GM18858 (cell line): ENCODE measurements around the gene CYP2A6.
"Not testable (repeated sequence)": the region's sequence is repeated elsewhere in the genome, so short reads cannot be mapped to it uniquely, and the experiment has no call there.

Source experiments
- ATAC-seq: cut with Tn5 transposase; IDR thresholded peaks from one replicate; pipeline ENCODE4 v1.9.1; 2021; ENCODE audit not compliant: unreplicated experiment

Gene CYP2A6

GRCh38 chr19:40819479-40820234, 30.6 kb downstream of the CYP2A6 start:
- ATAC-seq: not testable (repeated sequence)

- ATAC-seq: not testable (repeated sequence)
Measured at GRCh38 chr19:40818480-40819399, 31.5 kb downstream of the CYP2A6 start.

DNA sequence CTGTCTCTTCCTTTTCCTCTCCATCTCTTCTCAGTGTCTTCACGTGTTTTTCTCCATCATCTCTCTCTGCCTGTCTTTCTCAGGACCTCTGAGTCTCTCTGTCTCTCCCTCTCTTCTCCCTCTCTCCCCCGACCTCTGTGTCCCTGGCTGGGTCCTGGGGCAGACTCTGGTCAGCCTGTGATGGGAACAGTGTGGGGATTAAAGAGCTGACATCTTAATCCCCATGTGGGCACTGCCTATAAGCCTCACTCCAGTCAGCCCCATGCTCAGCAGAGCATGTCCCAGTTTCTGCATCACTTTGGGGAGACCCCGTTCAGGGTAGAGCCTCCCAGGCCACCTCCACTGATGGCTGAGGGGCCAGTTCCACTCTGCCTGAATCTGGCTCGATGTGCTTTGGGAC, 35.0 kb downstream of the CYP2A6 start:
- no peak for ATAC-seq

DNA sequence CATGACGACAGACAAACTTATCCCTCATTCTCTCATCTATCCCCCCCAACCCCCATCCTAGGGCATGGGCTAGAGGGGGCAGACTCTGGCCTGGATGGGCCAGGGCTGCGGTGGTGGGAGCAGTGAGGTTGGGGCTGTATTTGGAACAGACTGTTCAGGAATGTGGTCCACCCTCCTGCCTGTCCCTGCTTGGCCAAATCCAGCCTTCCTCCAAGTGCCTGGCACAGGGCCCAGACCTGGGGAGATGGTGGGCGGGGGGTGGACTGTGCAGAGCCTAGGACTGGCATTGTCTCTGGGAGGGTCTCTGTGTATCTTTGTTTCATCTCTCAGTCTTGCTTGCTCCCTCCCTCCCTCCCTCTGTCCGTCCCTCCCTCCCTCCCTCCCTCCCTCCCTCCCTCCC, 37.1 kb downstream of the CYP2A6 start:
- ATAC-seq: no peak

DNA sequence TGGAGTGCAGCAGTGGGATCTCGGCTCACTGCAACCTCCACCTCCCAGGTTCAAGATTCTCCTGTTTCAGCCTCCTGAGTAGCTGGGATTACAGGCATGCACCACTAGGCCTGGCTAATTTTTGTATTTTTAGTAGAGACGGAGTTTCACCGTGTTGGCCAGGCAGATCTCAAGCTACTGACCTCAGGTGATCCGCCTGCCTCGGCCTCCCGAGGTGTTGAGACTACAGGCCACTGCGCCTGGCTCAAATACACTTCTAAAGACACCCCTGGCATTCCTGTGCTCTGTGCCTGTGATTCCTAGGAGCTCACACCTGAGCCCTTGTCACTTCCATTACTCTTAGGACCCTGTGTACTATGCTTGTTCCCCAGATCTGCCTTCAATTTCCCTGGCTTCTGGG, 37.7 kb downstream of the CYP2A6 start:
- not testable (repeated sequence) for ATAC-seq

DNA sequence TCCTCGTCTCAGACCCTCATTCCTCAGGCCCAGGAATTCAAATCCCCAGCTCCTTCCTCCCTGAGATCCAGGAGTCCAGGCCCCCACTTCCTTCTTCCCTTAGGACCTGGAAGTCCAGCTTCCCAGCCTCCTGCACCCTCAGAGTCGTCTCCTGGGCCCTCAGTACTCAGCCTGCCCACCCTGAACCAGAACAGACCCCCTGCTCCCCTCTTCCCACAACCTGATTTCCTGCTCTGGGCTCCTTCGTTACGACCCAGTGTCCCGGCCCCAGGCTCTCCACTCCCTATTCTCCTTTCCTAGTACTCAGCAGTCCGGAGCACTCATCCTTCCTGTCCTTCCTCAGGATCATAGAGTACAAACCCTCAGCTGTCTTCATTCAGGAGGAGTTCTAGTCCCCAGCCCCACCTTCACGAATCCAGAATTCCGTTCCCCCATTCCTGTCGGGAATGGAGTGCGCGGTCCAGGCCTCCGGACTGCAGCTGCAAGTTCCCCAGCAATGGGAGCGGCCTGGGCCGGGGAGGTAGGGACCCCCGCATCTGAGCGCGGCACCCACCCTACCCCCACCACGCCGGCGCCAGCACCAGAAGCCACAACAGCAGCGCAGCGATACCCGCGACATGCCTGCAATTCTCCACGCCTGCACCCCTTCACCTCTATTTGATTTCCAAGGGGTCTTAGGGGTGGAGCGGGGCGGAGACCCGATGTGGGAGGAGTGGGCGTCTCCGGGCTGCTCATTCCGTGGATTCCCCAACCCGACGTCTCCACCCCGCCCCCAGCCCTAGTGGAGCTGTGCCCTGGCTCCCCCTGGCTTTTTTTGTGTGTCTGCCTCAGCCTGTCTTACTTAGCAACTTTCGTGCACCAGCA, 38.5 kb downstream of the CYP2A6 start:
- ATAC-seq: no peak

DNA sequence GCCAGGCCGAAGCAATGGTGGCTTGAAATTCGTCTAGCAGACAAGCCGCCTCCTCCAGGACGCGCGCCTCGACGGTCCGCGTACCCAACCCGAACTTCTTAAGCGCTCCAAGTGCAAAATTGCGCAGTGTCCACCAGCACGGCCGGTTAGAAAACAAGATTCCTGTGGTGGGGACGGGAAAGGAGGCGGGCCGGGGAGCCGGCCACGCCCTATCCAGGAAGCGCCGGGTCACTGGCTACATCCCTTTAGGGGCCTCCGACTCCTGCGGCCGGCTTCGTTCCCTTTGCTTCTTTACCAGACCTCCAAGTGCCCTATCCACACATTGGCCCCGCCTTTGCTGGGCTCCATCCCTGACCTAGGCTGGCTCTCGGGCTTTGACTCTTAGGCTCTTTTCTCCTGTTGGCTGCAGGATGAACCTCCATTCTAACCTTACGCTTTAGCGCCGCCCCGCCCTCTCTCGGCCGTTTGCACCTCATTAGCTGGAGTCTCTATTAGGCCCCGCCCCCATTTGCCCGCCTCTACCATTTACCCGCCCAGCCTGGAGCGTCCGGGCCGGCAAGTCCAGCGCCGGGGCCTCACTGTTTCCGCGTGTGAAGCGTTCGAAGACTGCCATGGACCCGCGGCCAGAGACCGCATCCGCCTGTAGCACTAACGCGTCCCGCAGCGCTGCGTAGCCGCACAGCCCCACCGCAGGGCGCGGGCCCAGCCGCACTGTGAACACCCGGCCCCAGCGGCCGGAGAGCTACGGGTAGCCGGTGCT, 39.4 kb downstream of the CYP2A6 start:
- ATAC-seq: not testable (repeated sequence)

DNA sequence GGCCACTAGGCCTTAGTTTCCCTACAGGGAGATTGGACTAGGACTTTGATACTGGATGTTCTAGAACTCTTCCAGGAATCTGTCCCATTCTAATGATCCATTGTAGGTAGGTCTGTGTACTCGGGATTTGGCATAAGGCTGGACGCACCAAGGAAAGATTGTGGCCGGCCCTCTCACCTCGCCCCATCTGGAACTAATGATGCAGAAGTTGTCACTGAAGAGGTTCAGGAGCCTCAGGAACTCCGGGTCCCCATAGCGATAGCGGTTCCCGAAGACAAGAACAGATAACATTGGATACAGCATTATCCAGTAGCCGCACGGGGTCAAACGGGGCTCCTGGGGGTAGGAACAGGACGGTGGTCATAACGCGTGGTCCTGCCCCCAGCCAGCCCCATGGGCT, 40.1 kb downstream of the CYP2A6 start:
- ATAC-seq: no peak

DNA sequence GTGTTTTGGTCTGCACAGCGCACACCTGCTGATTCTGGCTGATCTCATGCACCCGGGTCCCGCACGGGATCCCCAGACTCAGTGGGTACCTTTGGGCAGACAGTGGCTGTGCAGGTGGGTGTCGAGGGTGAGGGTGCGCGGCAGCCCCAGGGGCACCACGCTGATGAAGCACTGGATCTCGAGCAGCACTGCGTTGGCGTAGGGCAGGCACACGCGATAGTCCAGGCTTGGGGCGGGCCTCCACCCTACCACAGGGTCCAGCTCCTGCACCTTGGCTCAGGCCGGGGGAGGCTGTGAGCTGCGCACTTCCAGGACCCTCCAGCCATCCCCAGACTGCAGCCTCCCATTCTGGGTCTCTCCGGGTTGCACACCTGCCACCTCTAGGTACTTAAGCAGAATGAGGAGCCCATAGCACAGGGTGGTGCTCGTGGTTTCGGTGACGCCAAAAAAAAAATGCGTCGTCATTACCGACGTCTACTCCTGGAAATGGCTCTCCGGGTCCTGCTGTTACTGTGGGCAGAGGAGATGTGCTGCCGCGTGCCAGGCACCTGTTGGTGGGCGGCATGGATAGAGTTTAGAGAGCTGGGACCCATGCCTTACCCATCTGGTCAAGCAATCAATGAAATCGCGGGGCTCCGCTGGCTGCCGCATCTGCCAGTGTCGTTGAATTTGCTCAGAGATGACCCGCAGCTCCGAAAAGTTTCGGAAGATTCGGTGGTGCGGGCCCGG, 40.7 kb downstream of the CYP2A6 start:
- no peak for ATAC-seq

DNA sequence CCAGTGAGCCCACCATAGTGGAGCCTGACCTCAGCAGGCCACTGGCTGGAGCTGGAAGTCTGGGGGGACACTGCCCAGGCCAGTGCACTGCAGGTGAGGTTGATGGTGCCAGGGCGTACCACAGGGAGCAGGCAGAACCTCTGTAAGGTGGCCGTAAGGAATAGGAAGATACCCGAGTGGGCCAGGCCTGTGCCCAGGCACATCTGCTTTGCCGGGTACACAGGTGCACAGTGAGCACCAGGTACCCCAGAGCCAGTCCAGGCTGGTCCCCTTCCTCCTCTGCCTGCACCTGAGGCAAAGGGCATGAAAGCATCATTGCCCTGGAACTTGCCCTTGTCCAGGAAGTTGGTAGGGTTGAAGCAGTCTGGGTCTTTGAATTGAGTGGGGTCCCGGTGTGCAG, 41.8 kb downstream of the CYP2A6 start:
- ATAC-seq: no peak

DNA sequence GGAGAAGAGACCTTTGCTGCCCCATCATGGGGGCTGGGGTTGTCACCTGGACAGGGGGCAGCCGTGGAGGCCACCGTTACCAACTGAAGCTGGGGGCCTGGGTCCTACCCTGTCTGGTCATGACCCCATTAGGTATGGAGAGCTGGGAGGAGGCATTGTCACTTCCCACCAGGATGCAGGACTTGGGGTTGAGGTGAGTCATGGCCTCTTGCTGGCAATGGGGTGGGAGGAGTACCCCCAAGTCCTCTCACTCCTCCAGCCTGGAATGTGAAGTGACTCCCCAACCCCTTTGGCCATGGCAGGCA, 42.3 kb downstream of the CYP2A6 start:
- ATAC-seq: no peak

DNA sequence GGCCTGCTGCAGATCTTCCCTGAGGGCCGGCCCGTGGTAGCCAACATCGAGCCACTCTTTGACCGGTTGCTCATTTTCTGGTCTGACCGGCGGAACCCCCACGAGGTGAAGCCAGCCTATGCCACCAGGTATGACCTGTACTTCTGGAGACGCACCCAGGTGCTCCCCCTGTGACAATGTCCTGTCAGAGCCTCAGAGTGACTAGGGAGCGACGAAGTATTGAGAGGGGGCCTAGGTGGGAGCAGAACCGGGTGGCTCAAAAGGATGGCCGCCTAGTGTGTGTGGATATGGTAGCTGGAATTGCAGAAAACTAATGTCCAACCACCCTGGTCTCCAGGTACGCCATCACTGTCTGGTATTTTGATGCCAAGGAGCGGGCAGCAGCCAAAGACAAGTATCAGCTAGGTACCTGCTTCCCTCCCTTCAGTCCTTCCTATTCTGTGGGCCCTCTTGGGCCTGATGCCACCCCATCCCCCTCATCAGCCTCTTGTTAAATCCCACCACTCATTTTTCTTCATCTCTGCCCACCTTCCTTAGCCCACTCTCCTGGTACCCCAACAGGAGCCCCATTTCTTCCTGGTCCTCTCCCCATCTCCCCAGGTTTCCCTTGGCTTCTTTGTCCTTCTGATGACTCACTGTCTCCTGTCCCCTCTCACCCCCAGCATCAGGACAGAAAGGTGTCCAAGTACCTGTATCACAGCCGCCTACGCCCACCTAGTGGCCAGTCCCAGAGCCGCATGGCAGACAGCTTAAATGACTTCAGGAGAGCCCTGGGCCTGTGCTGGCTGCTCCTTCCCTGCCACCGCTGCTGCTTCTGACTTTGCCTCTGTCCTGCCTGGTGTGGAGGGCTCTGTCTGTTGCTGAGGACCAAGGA, 42.9 kb downstream of the CYP2A6 start:
- no peak for ATAC-seq

DNA sequence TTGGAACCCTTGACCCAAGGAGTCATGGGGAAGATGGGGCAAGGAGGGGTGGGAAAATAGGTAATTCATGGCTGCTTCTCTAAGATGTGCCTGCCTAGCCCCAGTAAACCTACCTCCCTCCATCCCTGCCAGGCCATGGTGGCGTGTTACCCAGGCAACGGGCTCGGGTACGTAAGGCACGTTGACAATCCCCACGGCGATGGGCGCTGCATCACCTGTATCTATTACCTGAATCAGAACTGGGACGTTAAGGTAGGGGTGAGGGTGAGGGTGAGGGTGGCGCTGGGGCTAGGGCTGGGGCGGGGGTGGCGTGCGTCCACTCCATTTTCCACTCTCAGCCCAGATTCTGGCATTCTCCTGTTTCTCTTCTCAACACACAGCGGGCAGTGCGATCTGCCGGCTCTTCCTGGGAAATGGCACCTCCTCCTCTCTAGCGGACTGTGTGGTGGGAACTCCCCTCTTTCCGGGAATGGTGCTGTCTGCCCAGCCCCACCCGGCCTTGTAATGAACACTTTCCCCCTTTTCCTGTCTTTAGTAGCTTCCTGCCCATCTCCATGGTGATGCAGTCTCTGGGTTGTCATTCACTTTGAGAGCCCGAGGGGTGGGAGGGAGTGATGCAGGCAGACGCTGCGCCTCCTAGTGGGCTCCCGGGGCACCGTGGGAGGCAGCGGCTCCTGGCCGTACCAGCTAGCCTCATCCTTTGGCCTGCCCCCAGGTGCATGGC, 43.7 kb downstream of the CYP2A6 start:
- no peak for ATAC-seq

DNA sequence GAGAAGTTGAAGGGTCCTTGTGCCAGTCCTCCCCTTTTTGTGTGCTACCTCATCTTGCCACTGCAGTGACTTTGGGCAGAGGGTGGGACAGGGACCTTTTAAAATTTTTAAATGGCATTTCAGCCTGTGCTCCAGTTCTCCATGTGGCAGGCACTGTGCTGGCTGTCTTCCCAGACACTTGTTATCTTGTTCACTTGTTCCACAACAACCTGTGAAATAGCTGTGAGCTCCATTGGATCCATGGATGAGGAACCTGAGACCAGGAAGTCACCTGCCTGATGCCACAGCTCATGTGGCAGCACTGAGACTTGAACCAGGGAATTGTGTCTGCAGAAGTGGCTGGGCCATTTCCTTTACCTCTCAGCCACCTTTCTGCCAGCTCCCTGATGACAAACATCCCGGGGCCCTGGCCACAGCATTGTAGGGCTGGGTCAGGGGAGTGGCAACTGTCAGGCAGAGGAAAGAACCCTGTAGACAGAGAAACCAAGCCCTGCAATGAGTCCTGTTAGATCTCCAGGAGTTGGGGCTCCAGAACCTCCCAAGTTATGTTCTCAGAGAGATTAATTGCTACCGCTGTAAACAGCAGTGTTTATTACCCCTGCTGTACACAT, 44.9 kb downstream of the CYP2A6 start:
- no peak for ATAC-seq

DNA sequence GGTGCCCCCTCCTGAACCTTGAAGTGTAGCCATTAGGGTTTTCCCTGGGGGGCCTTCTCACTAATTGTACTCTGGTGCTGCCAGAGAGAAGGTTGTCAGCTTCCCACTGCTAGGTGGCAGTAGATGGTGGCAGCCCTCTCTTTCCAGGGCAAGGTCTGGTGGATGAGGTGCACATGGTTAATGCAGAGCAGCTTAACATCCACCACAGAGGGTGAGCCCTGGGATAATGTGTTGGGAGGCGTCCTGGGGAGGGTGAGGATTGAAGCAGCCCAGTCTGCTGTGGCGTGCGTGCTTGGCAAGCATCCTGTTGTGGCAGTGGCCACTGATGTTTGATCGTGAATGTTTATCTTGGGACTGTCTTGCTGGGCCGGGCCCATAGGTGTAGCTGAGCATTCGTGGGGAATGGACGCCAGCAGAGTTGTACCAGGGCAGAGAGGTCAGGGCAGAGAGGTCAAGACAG, 45.4 kb downstream of the CYP2A6 start:
- no peak for ATAC-seq

DNA sequence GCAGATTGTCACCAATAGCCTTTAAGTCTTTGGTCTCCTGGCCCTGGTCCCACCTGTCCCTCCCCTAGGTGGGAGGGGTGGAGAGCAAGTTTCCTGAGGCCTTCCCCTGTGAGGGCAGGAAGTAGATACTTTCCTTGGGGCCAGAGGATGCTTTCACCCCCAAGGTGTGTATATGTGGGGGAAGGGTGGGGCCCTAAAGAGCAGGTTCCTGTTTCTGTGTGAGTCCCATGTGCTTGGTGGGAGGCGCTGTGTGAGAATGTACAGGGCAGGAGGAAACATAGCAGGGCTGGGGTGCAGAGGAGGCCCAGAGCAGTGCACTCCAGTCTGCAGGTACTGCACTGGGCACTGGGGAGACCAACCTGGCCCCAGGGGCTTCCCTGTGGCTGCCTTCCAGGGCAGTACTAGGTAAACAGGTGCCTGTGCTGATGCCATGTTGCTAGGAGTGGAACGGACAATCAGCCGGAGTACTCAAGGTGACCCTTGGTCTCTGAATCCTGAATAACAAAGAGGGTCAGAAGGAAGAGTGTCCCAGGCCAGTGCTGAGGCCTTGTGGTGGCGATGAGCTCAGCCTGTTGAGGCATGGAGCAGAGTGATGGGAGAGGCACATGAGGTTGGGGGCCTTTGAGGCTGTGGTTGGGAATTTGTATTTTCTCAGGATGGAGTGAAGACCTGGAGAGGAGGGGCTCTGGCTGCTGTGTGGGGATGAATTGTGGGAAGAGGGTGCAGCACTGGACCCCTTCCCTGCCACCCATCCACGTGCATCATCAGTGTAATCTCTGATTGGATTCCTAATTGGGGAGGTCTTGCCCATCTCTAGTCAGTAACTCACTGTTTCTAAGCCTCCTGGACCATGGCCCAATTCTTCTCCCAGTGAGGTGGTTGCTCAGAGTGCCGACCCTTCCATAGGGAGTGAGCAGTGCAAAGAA, 46.1 kb downstream of the CYP2A6 start:
- ATAC-seq: no peak
